HepG2 (cell line): ENCODE data around the gene GPS1. TPM values are rescaled to one million over a fixed set of nuclear protein-coding genes. Genes with fewer than 3 reads are reported as not detected.

Experiments
- AKAP8 ChIP-seq: sonication (generic); formaldehyde crosslinking; IDR thresholded peaks from 2 replicates; pipeline ENCODE4 v1.5.1; 2020; ENCODE audit warnings: mild to moderate bottlenecking, missing genetic modification reagents
- DMAP1 ChIP-seq: IDR thresholded peaks from 2 replicates; pipeline ENCODE4 v1.6.1; 2016
- GTF3A ChIP-seq: sonication (generic); formaldehyde crosslinking; conservative IDR thresholded peaks from 2 replicates; pipeline ENCODE4 v1.4.0; 2020; ENCODE audit warnings: mild to moderate bottlenecking, missing genetic modification reagents
- HMG20A ChIP-seq: IDR thresholded peaks from 2 replicates; pipeline ENCODE4 v1.6.1; 2016; ENCODE audit warnings: borderline replicate concordance
- HNRNPK ChIP-seq: fragments of 200-400 bp; formaldehyde crosslinking; IDR thresholded peaks from 2 replicates; pipeline ENCODE4 v1.6.1; 2018; ENCODE audit warnings: low read length, low read depth, moderate library complexity, mild to moderate bottlenecking; ENCODE audit not compliant: poor library complexity, severe bottlenecking
- KDM4B ChIP-seq: sonication (generic); formaldehyde crosslinking; IDR thresholded peaks from 2 replicates; pipeline ENCODE4 v1.4.0; 2020; ENCODE audit warnings: missing genetic modification reagents
- ONECUT2 ChIP-seq: sonication (generic); formaldehyde crosslinking; IDR thresholded peaks from 2 replicates; pipeline ENCODE4 v1.4.0; 2020; ENCODE audit warnings: missing genetic modification reagents
- SAFB2 ChIP-seq: sonication (generic); formaldehyde crosslinking; IDR thresholded peaks from 2 replicates; pipeline ENCODE4 v1.5.1; 2020; ENCODE audit warnings: missing genetic modification reagents, low read depth, mild to moderate bottlenecking, borderline replicate concordance
- SP2 ChIP-seq: sonication (generic); formaldehyde crosslinking; IDR thresholded peaks from 2 replicates; pipeline ENCODE4 v1.5.1; 2020; ENCODE audit warnings: mild to moderate bottlenecking, missing genetic modification reagents
- TBP ChIP-seq: sonication (generic); formaldehyde crosslinking; IDR thresholded peaks from 2 replicates; pipeline ENCODE4 v1.5.0; 2020; ENCODE audit warnings: missing genetic modification reagents
- TCF7L2 ChIP-seq: IDR thresholded peaks from 2 replicates; pipeline ENCODE4 v1.6.1; 2011; ENCODE audit warnings: mild to moderate bottlenecking, low read depth, low read length, moderate library complexity
- ZFP1 ChIP-seq: IDR thresholded peaks from 2 replicates; pipeline ENCODE4 v1.6.1; 2016
- ZFY ChIP-seq: sonication (generic); formaldehyde crosslinking; IDR thresholded peaks from 2 replicates; pipeline ENCODE4 v1.4.0; 2020; ENCODE audit warnings: missing genetic modification reagents
- ZKSCAN5 ChIP-seq: sonication (generic); formaldehyde crosslinking; IDR thresholded peaks from 2 replicates; pipeline ENCODE4 v1.5.1; 2020; ENCODE audit warnings: mild to moderate bottlenecking, missing genetic modification reagents
- ZNF605 ChIP-seq: sonication (generic); formaldehyde crosslinking; IDR thresholded peaks from 2 replicates; pipeline ENCODE4 v1.8.0; 2022; ENCODE audit warnings: mild to moderate bottlenecking, missing genetic modification reagents
- ZNF691 ChIP-seq: sonication (generic); formaldehyde crosslinking; IDR thresholded peaks from 2 replicates; pipeline ENCODE4 v1.4.0; 2020; ENCODE audit warnings: missing genetic modification reagents, low read depth, mild to moderate bottlenecking, borderline replicate concordance
- ZNF770 ChIP-seq: sonication (generic); formaldehyde crosslinking; IDR thresholded peaks from 2 replicates; pipeline ENCODE4 v1.5.0; 2020; ENCODE audit warnings: mild to moderate bottlenecking, missing genetic modification reagents
- ZNF775 ChIP-seq: sonication (generic); formaldehyde crosslinking; IDR thresholded peaks from 2 replicates; pipeline ENCODE4 v1.4.0; 2020; ENCODE audit warnings: missing genetic modification reagents, mild to moderate bottlenecking, moderate library complexity, borderline replicate concordance
- polyA plus RNA-seq, 8 experiments: library from polyadenylated mRNA; depleted of rRNA in 3 of 8; stranded (reverse) in 7 of 8; unstranded in 1 of 8; fragments of >200 nt; fragmentation: Illumina TruSeq in 4 of 8; extraction: Trizol in 4 of 8; gene quantifications; 2 replicates each; pipeline versions ENCODE4 v1.2.1 to v1.2.3, GENCODE V29; 2011 to 2016; ENCODE audit warnings: low read depth in 4 of 8, missing spikeins in 1 of 8, mixed read lengths in 1 of 8; ENCODE audit not compliant: insufficient read depth in 1 of 8
- total RNA-seq, 5 experiments: library from RNA; depleted of rRNA; stranded (reverse); fragments of >200 nt; fragmentation: Illumina TruSeq; extraction: Trizol; gene quantifications; 2 replicates each; pipeline ENCODE4 v1.2.3, GENCODE V29; 2016; ENCODE audit warnings: low read depth in 1 of 5
- TF ChIP-seq, protein P1 (sequence below): sonication (generic); formaldehyde crosslinking; IDR thresholded peaks from 2 replicates; pipeline ENCODE4 v1.9.0; 2021; ENCODE audit warnings: missing genetic modification reagents, borderline replicate concordance
- TF ChIP-seq, protein P2 (sequence below): sonication (generic); formaldehyde crosslinking; IDR thresholded peaks from 2 replicates; pipeline ENCODE4 v1.9.0; 2022; ENCODE audit warnings: missing genetic modification reagents, mild to moderate bottlenecking, borderline replicate concordance

The GPS1 gene
- total and polyA plus RNA-seq, 2 of the 13 experiments (the other 11 are each of a cell fraction or from before 2014, with no cell fraction given), result 124 to 128 TPM

- no peak; the same call in 1 of the 2 replicates for TF ChIP-seq SAFB2
- peak; percentile 73; the same call in 1 of the 2 replicates for TF ChIP-seq DMAP1 (CRISPR knock-in tag)
- TF ChIP-seq ZNF605 (CRISPR knock-in tag), result peak; percentile 55; the same call in 1 of the 2 replicates
- no peak; the same call in 1 of the 2 replicates for TF ChIP-seq SP2 (CRISPR knock-in tag)
- no peak for TF ChIP-seq HMG20A (CRISPR knock-in tag)
- no peak for TF ChIP-seq ZFP1 (CRISPR knock-in tag)
- TF ChIP-seq ONECUT2, result no peak
- TF ChIP-seq TCF7L2, result no peak
- TF ChIP-seq HNRNPK, result no peak
- TF ChIP-seq AKAP8 (CRISPR knock-in tag), result no peak
- TF ChIP-seq KDM4B (CRISPR knock-in tag), result peak; percentile 76
- peak; percentile 78 for TF ChIP-seq ZNF770 (CRISPR knock-in tag)
- TF ChIP-seq GTF3A (CRISPR knock-in tag), result peak; percentile 46; the same call in 1 of the 2 replicates
- peak; percentile 85; the same call in 1 of the 2 replicates for TF ChIP-seq ZNF691 (CRISPR knock-in tag)
- no peak for TF ChIP-seq TBP (CRISPR knock-in tag)
- TF ChIP-seq ZKSCAN5, result peak; percentile 27; the same call in 1 of the 2 replicates
- no peak for TF ChIP-seq ZNF775
- peak; percentile 81 for TF ChIP-seq ZFY
- TF ChIP-seq, protein P1, sequence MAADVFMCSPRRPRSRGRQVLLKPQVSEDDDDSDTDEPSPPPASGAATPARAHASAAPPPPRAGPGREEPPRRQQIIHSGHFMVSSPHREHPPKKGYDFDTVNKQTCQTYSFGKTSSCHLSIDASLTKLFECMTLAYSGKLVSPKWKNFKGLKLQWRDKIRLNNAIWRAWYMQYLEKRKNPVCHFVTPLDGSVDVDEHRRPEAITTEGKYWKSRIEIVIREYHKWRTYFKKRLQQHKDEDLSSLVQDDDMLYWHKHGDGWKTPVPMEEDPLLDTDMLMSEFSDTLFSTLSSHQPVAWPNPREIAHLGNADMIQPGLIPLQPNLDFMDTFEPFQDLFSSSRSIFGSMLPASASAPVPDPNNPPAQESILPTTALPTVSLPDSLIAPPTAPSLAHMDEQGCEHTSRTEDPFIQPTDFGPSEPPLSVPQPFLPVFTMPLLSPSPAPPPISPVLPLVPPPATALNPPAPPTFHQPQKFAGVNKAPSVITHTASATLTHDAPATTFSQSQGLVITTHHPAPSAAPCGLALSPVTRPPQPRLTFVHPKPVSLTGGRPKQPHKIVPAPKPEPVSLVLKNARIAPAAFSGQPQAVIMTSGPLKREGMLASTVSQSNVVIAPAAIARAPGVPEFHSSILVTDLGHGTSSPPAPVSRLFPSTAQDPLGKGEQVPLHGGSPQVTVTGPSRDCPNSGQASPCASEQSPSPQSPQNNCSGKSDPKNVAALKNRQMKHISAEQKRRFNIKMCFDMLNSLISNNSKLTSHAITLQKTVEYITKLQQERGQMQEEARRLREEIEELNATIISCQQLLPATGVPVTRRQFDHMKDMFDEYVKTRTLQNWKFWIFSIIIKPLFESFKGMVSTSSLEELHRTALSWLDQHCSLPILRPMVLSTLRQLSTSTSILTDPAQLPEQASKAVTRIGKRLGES (CRISPR knock-in tag), result no peak
- TF ChIP-seq, protein P2, sequence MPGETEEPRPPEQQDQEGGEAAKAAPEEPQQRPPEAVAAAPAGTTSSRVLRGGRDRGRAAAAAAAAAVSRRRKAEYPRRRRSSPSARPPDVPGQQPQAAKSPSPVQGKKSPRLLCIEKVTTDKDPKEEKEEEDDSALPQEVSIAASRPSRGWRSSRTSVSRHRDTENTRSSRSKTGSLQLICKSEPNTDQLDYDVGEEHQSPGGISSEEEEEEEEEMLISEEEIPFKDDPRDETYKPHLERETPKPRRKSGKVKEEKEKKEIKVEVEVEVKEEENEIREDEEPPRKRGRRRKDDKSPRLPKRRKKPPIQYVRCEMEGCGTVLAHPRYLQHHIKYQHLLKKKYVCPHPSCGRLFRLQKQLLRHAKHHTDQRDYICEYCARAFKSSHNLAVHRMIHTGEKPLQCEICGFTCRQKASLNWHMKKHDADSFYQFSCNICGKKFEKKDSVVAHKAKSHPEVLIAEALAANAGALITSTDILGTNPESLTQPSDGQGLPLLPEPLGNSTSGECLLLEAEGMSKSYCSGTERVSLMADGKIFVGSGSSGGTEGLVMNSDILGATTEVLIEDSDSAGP (CRISPR knock-in tag), result peak; percentile 98
Measured at GRCh38 chr17:82056729-82057621, 5.3 kb downstream of the GPS1 start (continued).
